Neural cell (in vitro differentiated cells): ENCODE data around the gene SPRR2E. TPM values are rescaled to one million over a fixed set of nuclear protein-coding genes. Genes with fewer than 3 reads are reported as not detected.
"Not testable (repeated sequence)": the region's sequence is repeated elsewhere in the genome, so short reads cannot be mapped to it uniquely, and the experiment has no call there.

Experiments used
- H2AFZ ChIP-seq: fragments of 200-600, 300-800 bp; sonication (generic), shearing (Covaris generic); 2 replicates; pipeline ENCODE4 v1.6.0; 2014; ENCODE audit warnings: low read depth, mild to moderate bottlenecking, antibody characterized with exemption, low read length, moderate library complexity
- H3F3A ChIP-seq: fragments of 200-600 bp; shearing (Covaris generic); 2 replicates; pipeline ENCODE4 v1.6.1; 2016; ENCODE audit warnings: mild to moderate bottlenecking, moderate library complexity, mixed read lengths, antibody characterized with exemption, low read length; ENCODE audit not compliant: insufficient read depth, poor library complexity, severe bottlenecking
- H3K27ac ChIP-seq: fragments of 200-600, 300-800 bp; sonication (generic), shearing (Covaris generic); 2 replicates; pipeline ENCODE4 v1.5.1; 2014; ENCODE audit warnings: mild to moderate bottlenecking, low read length, moderate library complexity
- H3K27me3 ChIP-seq: fragments of 300-800, 200-600 bp; sonication (generic), shearing (Covaris generic); 2 replicates; pipeline ENCODE4 v1.6.0; 2014; ENCODE audit warnings: mild to moderate bottlenecking, low read depth, low read length, moderate library complexity; ENCODE audit not compliant: insufficient read depth
- H3K36me3 ChIP-seq: fragments of 300-800, 200-600 bp; sonication (generic), shearing (Covaris generic); 2 replicates; pipeline ENCODE4 v1.5.1; 2014; ENCODE audit warnings: mild to moderate bottlenecking, antibody characterized with exemption, low read length, moderate library complexity; ENCODE audit not compliant: insufficient read depth
- H3K4me2 ChIP-seq: fragments of 300-800, 200-600 bp; sonication (generic), shearing (Covaris generic); 2 replicates; pipeline ENCODE4 v1.6.0; 2014; ENCODE audit warnings: mild to moderate bottlenecking, low read length
- H3K4me3 ChIP-seq: fragments of 300-800, 200-600 bp; sonication (generic), shearing (Covaris generic); 2 replicates; pipeline ENCODE4 v1.5.1; 2014; ENCODE audit warnings: mild to moderate bottlenecking, low read length, moderate library complexity
- H3K79me2 ChIP-seq: fragments of 200-600 bp; shearing (Covaris generic); replicated peaks from 2 replicates; pipeline ENCODE4 v1.6.0; 2014; ENCODE audit warnings: mild to moderate bottlenecking, low read length, moderate library complexity; ENCODE audit not compliant: insufficient read depth
- H3K9ac ChIP-seq: fragments of 300-800, 200-600 bp; sonication (generic), shearing (Covaris generic); 2 replicates; pipeline ENCODE4 v1.6.1; 2016; ENCODE audit warnings: mild to moderate bottlenecking, low read length, mixed read lengths
- H3K9me2 ChIP-seq: fragments of 200-600 bp; shearing (Covaris generic); 2 replicates; pipeline ENCODE4 v1.6.1; 2016; ENCODE audit warnings: mild to moderate bottlenecking, low read length, mixed read lengths; ENCODE audit not compliant: insufficient read depth
- H3K9me3 ChIP-seq: fragments of 200-600, 300-800 bp; sonication (generic), shearing (Covaris generic); 2 replicates; pipeline ENCODE4 v1.6.1; 2016; ENCODE audit warnings: mild to moderate bottlenecking, mixed run types, low read length, moderate library complexity, mixed read lengths
- H4K20me1 ChIP-seq: fragments of 200-600 bp; shearing (Covaris generic); 2 replicates; pipeline ENCODE4 v1.6.1; 2016; ENCODE audit warnings: mild to moderate bottlenecking, mixed run types; ENCODE audit not compliant: insufficient read depth
- CTCF ChIP-seq: fragments of 450-650 bp; IDR thresholded peaks from 2 replicates; pipeline ENCODE4 v1.5.1; 2014; ENCODE audit warnings: antibody characterized with exemption, mild to moderate bottlenecking, moderate library complexity; ENCODE audit not compliant: poor library complexity, severe bottlenecking
- EP300 ChIP-seq: fragments of 450-650 bp; conservative IDR thresholded peaks from 2 replicates; pipeline ENCODE4 v1.6.1; 2014; ENCODE audit warnings: antibody characterized with exemption, mild to moderate bottlenecking, moderate library complexity; ENCODE audit not compliant: poor library complexity, severe bottlenecking
- EZH2 ChIP-seq: fragments of 200-600, 300-800 bp; shearing (Covaris generic), sonication (generic); IDR thresholded peaks from 2 replicates; pipeline ENCODE4 v1.6.1; 2014; ENCODE audit warnings: antibody characterized with exemption, low read length, borderline replicate concordance, mild to moderate bottlenecking; ENCODE audit not compliant: insufficient read depth, poor library complexity, severe bottlenecking
- MXI1 ChIP-seq: fragments of 450-650 bp; conservative IDR thresholded peaks from 2 replicates; pipeline ENCODE4 v1.6.1; 2014; ENCODE audit warnings: antibody characterized with exemption, mild to moderate bottlenecking; ENCODE audit not compliant: poor library complexity, severe bottlenecking
- POLR2AphosphoS5 ChIP-seq: IDR thresholded peaks from 2 replicates; pipeline ENCODE4 v1.6.1; 2012
- RAD21 ChIP-seq: fragments of 450-650 bp; conservative IDR thresholded peaks from 2 replicates; pipeline ENCODE4 v1.6.1; 2014; ENCODE audit warnings: antibody characterized with exemption, mild to moderate bottlenecking, moderate library complexity
- REST ChIP-seq: IDR thresholded peaks from 2 replicates; pipeline ENCODE4 v1.6.1; 2012; ENCODE audit warnings: borderline replicate concordance
- SMC3 ChIP-seq: fragments of 450-650 bp; conservative IDR thresholded peaks from 2 replicates; pipeline ENCODE4 v1.6.1; 2014; ENCODE audit warnings: antibody characterized with exemption, mild to moderate bottlenecking, moderate library complexity; ENCODE audit not compliant: poor library complexity
- TAF1 ChIP-seq: IDR thresholded peaks from 2 replicates; pipeline ENCODE4 v1.6.1; 2012; ENCODE audit warnings: low read depth
- polyA plus RNA-seq: library from polyadenylated mRNA; depleted of rRNA; stranded (reverse); fragments of >200 nt; gene quantifications from 2 replicates; pipeline ENCODE4 v1.2.3, GENCODE V29; 2014

The SPRR2E gene
- polyA plus RNA-seq, 1 donor from 2014 or later, result not detected

- Histone ChIP-seq H3K4me3 (no peak within 1 kb of the TSS), H3K9me2 (no peaks in the 10 kb centered on the region), H4K20me1 (no peaks in the 10 kb centered on the region), H3K9ac (no peak within 1 kb of the TSS), H2AFZ (no peak within 1 kb of the TSS), H3K4me2 (no peak within 1 kb of the TSS), H3K27ac (no peak within 1 kb of the TSS), H3K27me3 (no peaks in the 10 kb centered on the region), H3K36me3 (no peaks in the 10 kb centered on the region), H3F3A (no peaks in the 10 kb centered on the region), H3K9me3 (no peaks in the 10 kb centered on the region), H3K79me2 (no peaks in the 10 kb centered on the region)
- TF ChIP-seq EP300 (no peak), RAD21 (no peak), SMC3 (no peak), REST (no peak), CTCF (no peak), EZH2 (no peak), TAF1 (no peak), POLR2AphosphoS5 (no peak), MXI1 (no peak)
Measured at GRCh38 chr1:153113416-153113815, 19.1 kb upstream of the SPRR2E start, which contains the start of gene SPRR2F. Gene SPRR2F (minus strand): TSS chr1:153113516. CDS start chr1:153112733, 783 bp downstream.

GRCh38 chr1:153112454-153112853 lies 18.1 kb upstream of the SPRR2E start:
- H3K9me3 ChIP-seq, H2AFZ ChIP-seq, H3F3A ChIP-seq, H3K9me2 ChIP-seq, H4K20me1 ChIP-seq, H3K27ac ChIP-seq, H3K36me3 ChIP-seq, H3K79me2 ChIP-seq, H3K9ac ChIP-seq, H3K27me3 ChIP-seq, H3K4me3 ChIP-seq, H3K4me2 ChIP-seq: not testable (repeated sequence)

GRCh38 chr1:153100245-153100644 lies 5.9 kb upstream of the SPRR2E start:
- no peaks in the 10 kb centered on the region for H3K27me3 ChIP-seq
- H3K36me3 ChIP-seq, result no peaks in the 10 kb centered on the region
- no peak overlapping the region for H3K4me2 ChIP-seq
- no peaks in the 10 kb centered on the region for H3K9me3 ChIP-seq
- TF ChIP-seq CTCF, result no peak
- no peak for TF ChIP-seq SMC3
- H3K9me2 ChIP-seq, result no peaks in the 10 kb centered on the region
- H3K27ac ChIP-seq, result no peak overlapping the region
- no peaks in the 10 kb centered on the region for H4K20me1 ChIP-seq
- no peaks in the 10 kb centered on the region for H3K79me2 ChIP-seq
- no peak overlapping the region for H3K4me3 ChIP-seq
- H3F3A ChIP-seq, result no peaks in the 10 kb centered on the region
- no peak overlapping the region for H2AFZ ChIP-seq
- no peak overlapping the region for H3K9ac ChIP-seq
